H9 (cell line): ENCODE data around the gene HUS1B. TPM values are rescaled to one million over a fixed set of nuclear protein-coding genes. Genes with fewer than 3 reads are reported as not detected.
A peak's percentile ranks its signal among the peaks of the same experiment; 100 is the strongest.

Experiments
- DNase-seq: peaks from one replicate; pipeline ENCODE4 v3.0.0-alpha.2; 2017
- H2AFZ ChIP-seq: one replicate; pipeline ENCODE4 v1.6.1; 2013; ENCODE audit warnings: mild to moderate bottlenecking, low read length, control low read depth, moderate library complexity
- H2AK5ac ChIP-seq: 2 replicates; pipeline ENCODE4 v1.6.1; 2013; ENCODE audit warnings: low read length, control low read depth, mixed read lengths; ENCODE audit not compliant: insufficient read length
- H2BK120ac ChIP-seq: one replicate; pipeline ENCODE4 v1.6.1; 2013; ENCODE audit warnings: low read depth, mild to moderate bottlenecking, low read length, control low read depth, inconsistent platforms; ENCODE audit not compliant: poor library complexity, severe bottlenecking
- H2BK12ac ChIP-seq: 2 replicates; pipeline ENCODE4 v1.6.1; 2013; ENCODE audit warnings: low read length, control low read depth, mixed read lengths, low read depth; ENCODE audit not compliant: insufficient read length
- H2BK15ac ChIP-seq: 2 replicates; pipeline ENCODE4 v1.6.1; 2013; ENCODE audit warnings: low read depth, low read length, control low read depth
- H2BK20ac ChIP-seq: one replicate; pipeline ENCODE4 v1.6.1; 2013; ENCODE audit warnings: low read depth, mild to moderate bottlenecking, low read length, control low read depth, inconsistent platforms; ENCODE audit not compliant: poor library complexity, severe bottlenecking
- H2BK5ac ChIP-seq: 2 replicates; pipeline ENCODE4 v1.6.1; 2013; ENCODE audit warnings: low read length, control low read depth, mixed read lengths; ENCODE audit not compliant: insufficient read length
- H3K14ac ChIP-seq: 2 replicates; pipeline ENCODE4 v1.6.1; 2013; ENCODE audit warnings: low read length, control low read depth; ENCODE audit not compliant: insufficient read depth
- H3K18ac ChIP-seq: 2 replicates; pipeline ENCODE4 v1.6.1; 2013; ENCODE audit warnings: low read depth, mild to moderate bottlenecking, mixed read lengths, low read length, control low read depth; ENCODE audit not compliant: insufficient read length
- H3K23ac ChIP-seq: 2 replicates; pipeline ENCODE4 v1.6.1; 2013; ENCODE audit warnings: low read length, control low read depth, mixed read lengths, low read depth; ENCODE audit not compliant: insufficient read length
- H3K23me2 ChIP-seq: 2 replicates; pipeline ENCODE4 v1.6.1; 2013; ENCODE audit warnings: low read depth, mild to moderate bottlenecking, mixed read lengths, low read length, control low read depth; ENCODE audit not compliant: insufficient read length, poor library complexity, severe bottlenecking
- H3K27ac ChIP-seq: 2 replicates; pipeline ENCODE4 v1.5.1; 2013; ENCODE audit warnings: low read length, control low read depth, mixed read lengths, low read depth; ENCODE audit not compliant: insufficient read length
- H3K27me3 ChIP-seq: 2 replicates; pipeline ENCODE4 v1.6.1; 2013; ENCODE audit warnings: low read length, control low read depth, inconsistent platforms; ENCODE audit not compliant: insufficient read depth
- H3K4ac ChIP-seq: 2 replicates; pipeline ENCODE4 v1.6.1; 2013; ENCODE audit warnings: low read depth, mild to moderate bottlenecking, control low read depth, inconsistent platforms, low read length, moderate library complexity
- H3K4me1 ChIP-seq: 2 replicates; pipeline ENCODE4 v1.6.1; 2013; ENCODE audit warnings: low read length, control low read depth, inconsistent platforms; ENCODE audit not compliant: insufficient read depth
- H3K4me2 ChIP-seq: 2 replicates; pipeline ENCODE4 v1.6.1; 2013; ENCODE audit warnings: low read length, control low read depth, mixed read lengths; ENCODE audit not compliant: insufficient read length, insufficient read depth
- H3K56ac ChIP-seq: 2 replicates; pipeline ENCODE4 v1.6.1; 2013; ENCODE audit warnings: low read depth, mild to moderate bottlenecking, mixed read lengths, low read length, control low read depth; ENCODE audit not compliant: insufficient read length
- H3K79me1 ChIP-seq: 2 replicates; pipeline ENCODE4 v1.6.1; 2013; ENCODE audit warnings: low read depth, mild to moderate bottlenecking, moderate library complexity, low read length, control low read depth, inconsistent platforms; ENCODE audit not compliant: insufficient read depth, poor library complexity, severe bottlenecking
- H3K79me2 ChIP-seq: 2 replicates; pipeline ENCODE4 v1.6.1; 2013; ENCODE audit warnings: low read length, control low read depth, inconsistent platforms; ENCODE audit not compliant: insufficient read depth
- H3K9ac ChIP-seq: 2 replicates; pipeline ENCODE4 v1.6.1; 2013; ENCODE audit warnings: low read length, control low read depth, mixed read lengths; ENCODE audit not compliant: insufficient read length; ENCODE audit errors: extremely low read depth
- H3K9me3 ChIP-seq: one replicate; pipeline ENCODE4 v1.6.1; 2013; ENCODE audit warnings: low read depth, low read length, inconsistent platforms; ENCODE audit not compliant: control insufficient read depth
- H3T11ph ChIP-seq: one replicate; pipeline ENCODE4 v1.6.1; 2013; ENCODE audit warnings: mild to moderate bottlenecking, low read length, control low read depth, inconsistent platforms
- H4K20me1 ChIP-seq: one replicate; pipeline ENCODE4 v1.6.1; 2013; ENCODE audit not compliant: control insufficient read depth, insufficient read length, insufficient read depth
- H4K5ac ChIP-seq: 2 replicates; pipeline ENCODE4 v1.6.1; 2013; ENCODE audit warnings: low read depth, mild to moderate bottlenecking, mixed read lengths, low read length, control low read depth; ENCODE audit not compliant: insufficient read length
- H4K8ac ChIP-seq: replicated peaks from 2 replicates; pipeline ENCODE4 v1.6.1; 2013; ENCODE audit warnings: low read length, control low read depth, mixed read lengths, low read depth; ENCODE audit not compliant: insufficient read length
- H4K91ac ChIP-seq: 2 replicates; pipeline ENCODE4 v1.6.1; 2013; ENCODE audit warnings: low read depth, mild to moderate bottlenecking, moderate library complexity, mixed read lengths, low read length, control low read depth; ENCODE audit not compliant: insufficient read length
- H3K27ac Mint-ChIP-seq, 3 experiments: 2 replicates in 2 of 3; 3 replicates in 1 of 3; pipeline ENCODE4 v1.8.0; 2020 to 2021; ENCODE audit warnings: mixed read lengths in 3 of 3, mild to moderate bottlenecking in 1 of 3, moderate library complexity in 1 of 3
- H3K27me3 Mint-ChIP-seq: 2 replicates; pipeline ENCODE4 v1.8.0; 2021; ENCODE audit warnings: low read depth, mild to moderate bottlenecking, moderate library complexity, mixed read lengths
- H3K36me3 Mint-ChIP-seq, 3 experiments: 2 replicates in 2 of 3; 3 replicates in 1 of 3; pipeline ENCODE4 v1.8.0; 2020 to 2021; ENCODE audit warnings: low read depth in 3 of 3, mixed read lengths in 3 of 3; ENCODE audit not compliant: insufficient read depth in 1 of 3
- H3K4me1 Mint-ChIP-seq, 2 experiments: 2 replicates each; pipeline ENCODE4 v1.8.0; 2020; ENCODE audit warnings: mixed read lengths in 2 of 2
- H3K4me3 Mint-ChIP-seq, 2 experiments: 2 replicates in 1 of 2; 3 replicates in 1 of 2; pipeline ENCODE4 v1.8.0; 2020 to 2021; ENCODE audit warnings: mild to moderate bottlenecking in 2 of 2, mixed read lengths in 2 of 2, moderate library complexity in 1 of 2
- H3K9me3 Mint-ChIP-seq, 2 experiments: 2 replicates in 1 of 2; 3 replicates in 1 of 2; pipeline ENCODE4 v1.8.0; 2020; ENCODE audit warnings: mild to moderate bottlenecking in 2 of 2, mixed read lengths in 2 of 2, moderate library complexity in 1 of 2
- WGBS: extraction: QIAGEN DNeasy Blood & Tissue Kit; methylation state at CpG from one replicate; pipeline ENCODE4 v1.1.7; 2013; ENCODE audit warnings: missing lambda C conversion rate, low lambda C conversion rate, mixed read lengths; ENCODE audit not compliant: insufficient read length; ENCODE audit errors: extremely low coverage; 5-methylcytosine and 5-hydroxymethylcytosine counted together
- total RNA-seq: library from RNA; stranded (reverse); gene quantifications from 2 replicates; pipeline ENCODE4 v1.2.1, GENCODE V29; 2021
- TF ChIP-seq, protein P1 (sequence below): fragments of 200-600 bp; sonication (generic); conservative IDR thresholded peaks from 3 replicates; pipeline ENCODE4 v1.8.0; 2021; ENCODE audit warnings: antibody characterized with exemption, mild to moderate bottlenecking

The HUS1B gene
- total RNA-seq, 1 experiment from 2014 or later, result 0.96 TPM

DNA sequence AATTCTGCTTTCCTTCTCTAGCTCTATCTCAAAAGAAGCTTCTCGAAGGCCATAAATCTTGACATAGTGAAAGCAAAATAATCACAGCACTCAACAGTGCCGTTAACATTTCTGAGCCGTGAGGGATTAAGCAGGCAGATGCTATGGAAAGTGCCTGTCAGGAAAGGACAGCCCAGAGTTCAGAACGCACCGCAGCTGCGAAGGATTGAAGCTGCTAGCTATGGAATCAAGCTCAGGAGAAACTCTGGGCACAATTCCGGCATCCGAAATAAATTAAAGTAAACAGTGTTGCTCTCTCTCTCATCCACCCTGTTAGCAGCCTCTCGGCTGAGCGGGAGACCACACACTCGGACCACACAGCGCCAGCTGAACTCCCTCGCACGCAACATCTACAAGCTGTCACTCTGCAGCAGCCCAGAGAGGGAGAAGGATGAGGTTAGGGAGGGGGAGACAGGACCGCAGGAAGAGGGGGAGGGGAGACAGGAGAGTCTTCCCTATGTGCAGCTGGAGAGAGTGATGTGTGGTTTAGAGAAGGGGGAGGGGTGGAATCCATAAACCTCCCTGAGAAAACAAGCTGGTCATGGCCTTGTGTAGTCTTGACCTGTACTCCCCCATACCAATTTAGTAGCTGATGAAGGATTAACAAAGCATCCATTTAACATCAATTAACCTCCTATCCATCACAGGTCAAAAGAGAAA, 27.0 kb upstream of the HUS1B start:
- peak; percentile 87 for DNase-seq
- TF ChIP-seq, protein P1, sequence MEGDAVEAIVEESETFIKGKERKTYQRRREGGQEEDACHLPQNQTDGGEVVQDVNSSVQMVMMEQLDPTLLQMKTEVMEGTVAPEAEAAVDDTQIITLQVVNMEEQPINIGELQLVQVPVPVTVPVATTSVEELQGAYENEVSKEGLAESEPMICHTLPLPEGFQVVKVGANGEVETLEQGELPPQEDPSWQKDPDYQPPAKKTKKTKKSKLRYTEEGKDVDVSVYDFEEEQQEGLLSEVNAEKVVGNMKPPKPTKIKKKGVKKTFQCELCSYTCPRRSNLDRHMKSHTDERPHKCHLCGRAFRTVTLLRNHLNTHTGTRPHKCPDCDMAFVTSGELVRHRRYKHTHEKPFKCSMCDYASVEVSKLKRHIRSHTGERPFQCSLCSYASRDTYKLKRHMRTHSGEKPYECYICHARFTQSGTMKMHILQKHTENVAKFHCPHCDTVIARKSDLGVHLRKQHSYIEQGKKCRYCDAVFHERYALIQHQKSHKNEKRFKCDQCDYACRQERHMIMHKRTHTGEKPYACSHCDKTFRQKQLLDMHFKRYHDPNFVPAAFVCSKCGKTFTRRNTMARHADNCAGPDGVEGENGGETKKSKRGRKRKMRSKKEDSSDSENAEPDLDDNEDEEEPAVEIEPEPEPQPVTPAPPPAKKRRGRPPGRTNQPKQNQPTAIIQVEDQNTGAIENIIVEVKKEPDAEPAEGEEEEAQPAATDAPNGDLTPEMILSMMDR, result no peak
- Histone ChIP-seq H3K79me2 (peaks cover 10% of the 10 kb centered on the region; the same call in 1 of the 2 replicates), H2BK15ac (no peak overlapping the region), H4K5ac (no peak overlapping the region), H3K9ac (no peak overlapping the region), H3K23ac (no peak overlapping the region), H3K4me1 (peaks cover 26% of the 10 kb centered on the region), H2BK5ac (no peak overlapping the region), H3K27ac (peak overlapping the region; percentile 17), H3K23me2 (peaks cover 8% of the 10 kb centered on the region), H3T11ph (no peak overlapping the region), H3K56ac (no peak overlapping the region), H2AK5ac (no peak overlapping the region), H2BK20ac (no peak overlapping the region), H2AFZ (no peak overlapping the region), H3K79me1 (no peaks in the 10 kb centered on the region), H3K4me2 (peak overlapping the region; percentile 69), H3K14ac (no peak overlapping the region), H2BK12ac (no peak overlapping the region), H3K27me3 (no peaks in the 10 kb centered on the region), H4K91ac (no peak overlapping the region), H3K9me3 (no peaks in the 10 kb centered on the region), H2BK120ac (no peak overlapping the region), H3K18ac (no peak overlapping the region), H3K4ac (no peak overlapping the region), H4K8ac (no peak overlapping the region), H4K20me1 (no peaks in the 10 kb centered on the region)
- Mint-ChIP-seq H3K4me3 (peak overlapping the region; percentile 60 to 78), H3K27ac (peak overlapping the region; percentile 83 to 95 (median 94)), H3K36me3 (peaks cover 0 to 6% (median 0%) of the 10 kb centered on the region in 3 experiments; a peak in 2 of 7 replicates), H3K27me3 (no peaks in the 10 kb centered on the region), H3K4me1 (peaks cover 57 to 61% of the 10 kb centered on the region in 2 experiments), H3K9me3 (no peaks in the 10 kb centered on the region)
- WGBS, result no CpG with 5 or more reads among the region's 15 CpGs
